Measurements from ENCODE around the gene HEXD. TPM values are rescaled to one million over a fixed set of nuclear protein-coding genes. Genes with fewer than 3 reads are reported as not detected.

HEXD gene
- total and polyA plus RNA-seq, 2 donors (not counting 3 experiments of a cell fraction or from before 2014, with no cell fraction given) = 12.9 to 18.6 TPM

DNA sequence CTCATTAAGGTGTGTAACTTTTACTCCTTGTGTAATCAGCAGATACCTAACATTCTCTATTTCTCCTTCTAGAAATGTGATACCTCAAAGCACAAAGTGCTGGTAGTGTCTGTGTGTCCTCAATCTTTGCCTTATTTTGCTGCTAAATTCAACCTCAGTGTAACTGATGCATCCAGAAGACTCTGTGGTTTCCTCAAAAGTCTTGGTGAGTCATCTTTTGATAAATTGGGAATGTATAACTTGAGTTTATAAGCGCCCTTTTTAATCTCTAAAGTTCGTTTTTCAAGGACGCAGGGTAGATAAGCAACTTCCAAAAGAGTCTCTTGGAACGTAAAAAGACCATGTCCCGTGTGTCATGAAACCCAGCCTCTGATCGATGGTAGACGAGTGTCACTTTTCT is 50.5 kb downstream of the HEXD start:
- H3K27ac ChIP-seq (ENCODE audit: insufficient read depth, low read depth, low read length) = no peak overlapping the region
- BruUV-seq (replicated peaks) = no TSS peak
- CTCF ChIA-PET = no interaction called here
- no peaks in the 10 kb centered on the region for H3K4me1 ChIP-seq (ENCODE audit: control insufficient read depth, extremely low read depth, insufficient read depth, low read length)
- H2AFZ ChIP-seq (ENCODE audit: low read depth, low read length) = no peak overlapping the region
- no peaks in the 10 kb centered on the region for H3K9me3 ChIP-seq (replicated peaks; ENCODE audit: control insufficient read depth, insufficient read depth, low read length)
- TF ChIP-seq POLR2A (IDR thresholded peaks at IDR 0.05; ENCODE audit: low read depth, low read length) = no peak
- no peak for TF ChIP-seq JUN (IDR thresholded peaks at IDR 0.05; ENCODE audit: borderline replicate concordance, insufficient read depth, insufficient read length, low read depth)
- no peak for TF ChIP-seq MAX (IDR thresholded peaks at IDR 0.05; ENCODE audit: insufficient read depth, insufficient read length)
- no peak for TF ChIP-seq MYC (IDR thresholded peaks at IDR 0.05; ENCODE audit: low read depth, low read length)
- no peak for TF ChIP-seq FOS (IDR thresholded peaks at IDR 0.05; ENCODE audit: borderline replicate concordance, insufficient read depth, low read length)
- no peaks in the 10 kb centered on the region for H3K9me1 ChIP-seq (replicated peaks; ENCODE audit: control insufficient read depth, extremely low read depth, insufficient read depth, low read length)
- H3K4me2 ChIP-seq (ENCODE audit: insufficient read depth, low read length) = no peak overlapping the region
- no peaks in the 10 kb centered on the region for H4K20me1 ChIP-seq (replicated peaks; ENCODE audit: control insufficient read depth, extremely low read depth, insufficient read depth, low read length)
- DNase-seq (ENCODE audit: low read depth, low spot score) (no peak), FAIRE-seq (no peak)
- dilution Hi-C loops (cut with MboI; ENCODE audit: extremely low pct_ligation_motif_present, low sequenced_read_pairs) (no loop called here), intact Hi-C loops (cut with micrococcal nuclease) (no loop called here)
- no peaks in the 10 kb centered on the region for H3K27me3 ChIP-seq (ENCODE audit: control insufficient read depth in 2 of 2, insufficient read depth in 2 of 2, low read length in 2 of 2)
- POLR2A ChIA-PET = no interaction called here
- H3K79me2 ChIP-seq (ENCODE audit: control insufficient read depth, insufficient read depth, low read length) = no peaks in the 10 kb centered on the region
- H3K9ac ChIP-seq (replicated peaks; ENCODE audit: extremely low read depth, insufficient read depth, low read length) = no peak overlapping the region
- H3K36me3 ChIP-seq (ENCODE audit: control insufficient read depth in 2 of 2, extremely low read depth in 1 of 2, insufficient read depth in 2 of 2, low read length in 2 of 2) = peaks cover 6 to 38% of the 10 kb centered on the region in 2 experiments
- H3K4me3 ChIP-seq (replicated peaks in 1 of 3; ENCODE audit: insufficient read depth in 1 of 3, low read depth in 1 of 3, low read length in 3 of 3) = no peak overlapping the region

DNA sequence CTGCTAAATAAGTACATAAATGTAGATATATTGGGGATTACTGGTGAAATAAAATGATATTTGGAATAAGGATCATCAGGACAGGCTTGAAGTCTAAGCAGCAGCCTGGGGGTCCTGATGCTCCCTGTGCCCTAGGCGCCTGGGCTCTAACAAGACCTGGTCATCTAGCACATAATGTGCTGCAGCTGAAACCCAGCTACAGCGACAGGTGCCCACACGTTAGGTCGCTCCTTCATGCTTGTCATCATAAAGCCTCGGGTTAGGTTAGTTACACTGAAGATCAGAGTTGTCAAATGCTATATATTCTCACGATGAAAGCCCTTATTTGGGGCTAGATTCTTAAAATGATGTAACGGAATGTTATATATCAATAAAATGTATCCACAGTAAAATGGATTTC is 51.9 kb downstream of the HEXD start:
- H3K4me3 ChIP-seq (replicated peaks in 1 of 3; ENCODE audit: insufficient read depth in 1 of 3, low read depth in 1 of 3, low read length in 3 of 3) = no peak overlapping the region
- H3K27ac ChIP-seq (ENCODE audit: insufficient read depth, low read depth, low read length) = no peak overlapping the region
- H3K27me3 ChIP-seq (ENCODE audit: control insufficient read depth in 2 of 2, insufficient read depth in 2 of 2, low read length in 2 of 2) = no peaks in the 10 kb centered on the region
- no peak overlapping the region for H3K9ac ChIP-seq (replicated peaks; ENCODE audit: extremely low read depth, insufficient read depth, low read length)
- no peak overlapping the region for H3K4me2 ChIP-seq (ENCODE audit: insufficient read depth, low read length)
- BruUV-seq (replicated peaks) = no TSS peak
- peaks cover 2% of the 10 kb centered on the region for H3K4me1 ChIP-seq (ENCODE audit: control insufficient read depth, extremely low read depth, insufficient read depth, low read length)
- no peaks in the 10 kb centered on the region for H3K79me2 ChIP-seq (ENCODE audit: control insufficient read depth, insufficient read depth, low read length)
- ChIA-PET POLR2A (no interaction called here), CTCF (no interaction called here)
- dilution Hi-C loops (cut with MboI; ENCODE audit: extremely low pct_ligation_motif_present, low sequenced_read_pairs) (no loop called here), intact Hi-C loops (cut with micrococcal nuclease) (no loop called here)
- H4K20me1 ChIP-seq (replicated peaks; ENCODE audit: control insufficient read depth, extremely low read depth, insufficient read depth, low read length) = no peaks in the 10 kb centered on the region
- no peak overlapping the region for H2AFZ ChIP-seq (ENCODE audit: low read depth, low read length)
- H3K9me3 ChIP-seq (replicated peaks; ENCODE audit: control insufficient read depth, insufficient read depth, low read length) = no peaks in the 10 kb centered on the region
- DNase-seq (ENCODE audit: low read depth, low spot score) = no peak
- no peak for FAIRE-seq
- TF ChIP-seq MYC (IDR thresholded peaks at IDR 0.05; ENCODE audit: low read depth, low read length) (no peak), POLR2AphosphoS5 (IDR thresholded peaks at IDR 0.05; ENCODE audit: insufficient read depth, low read depth, low read length) (no peak), GATA2 (IDR thresholded peaks at IDR 0.05; ENCODE audit: insufficient read depth, insufficient read length, low read depth, low read length) (no peak)
- H3K36me3 ChIP-seq (ENCODE audit: control insufficient read depth in 2 of 2, extremely low read depth in 1 of 2, insufficient read depth in 2 of 2, low read length in 2 of 2) = peaks cover 10 to 31% of the 10 kb centered on the region in 2 experiments
- H3K9me1 ChIP-seq (replicated peaks; ENCODE audit: control insufficient read depth, extremely low read depth, insufficient read depth, low read length) = no peaks in the 10 kb centered on the region

Measured in endothelial cell of umbilical vein (primary cell).